T-helper 2 cell treated with Interferon-gamma antibody and Interleukin-4, amounts not matched to agents 5 μg/mL and 100 μg/mL, for 36 hours (primary cell): ENCODE data around the gene PPP1R12A.
"Not testable (repeated sequence)": the region's sequence is repeated elsewhere in the genome, so short reads cannot be mapped to it uniquely, and the experiment has no call there.

ENCODE experiments used
- DNase-seq: peaks from one replicate; pipeline ENCODE4 v3.0.0; 2021; ENCODE audit warnings: low spot score
- H3K27ac Mint-ChIP-seq: one replicate; pipeline ENCODE4 v1.8.0; 2021; ENCODE audit warnings: mild to moderate bottlenecking, mixed read lengths
- H3K27me3 Mint-ChIP-seq: one replicate; pipeline ENCODE4 v1.8.0; 2021; ENCODE audit warnings: low read depth, mixed read lengths
- H3K36me3 Mint-ChIP-seq: one replicate; pipeline ENCODE4 v1.8.0; 2021; ENCODE audit warnings: low read depth, mixed read lengths
- H3K4me1 Mint-ChIP-seq: one replicate; pipeline ENCODE4 v1.8.0; 2021; ENCODE audit warnings: low read depth, mixed read lengths
- H3K4me3 Mint-ChIP-seq: one replicate; pipeline ENCODE4 v1.8.0; 2022; ENCODE audit warnings: mild to moderate bottlenecking, moderate library complexity, mixed read lengths
- H3K9me3 Mint-ChIP-seq: one replicate; pipeline ENCODE4 v1.8.0; 2021; ENCODE audit warnings: mixed read lengths

Gene PPP1R12A

DNA sequence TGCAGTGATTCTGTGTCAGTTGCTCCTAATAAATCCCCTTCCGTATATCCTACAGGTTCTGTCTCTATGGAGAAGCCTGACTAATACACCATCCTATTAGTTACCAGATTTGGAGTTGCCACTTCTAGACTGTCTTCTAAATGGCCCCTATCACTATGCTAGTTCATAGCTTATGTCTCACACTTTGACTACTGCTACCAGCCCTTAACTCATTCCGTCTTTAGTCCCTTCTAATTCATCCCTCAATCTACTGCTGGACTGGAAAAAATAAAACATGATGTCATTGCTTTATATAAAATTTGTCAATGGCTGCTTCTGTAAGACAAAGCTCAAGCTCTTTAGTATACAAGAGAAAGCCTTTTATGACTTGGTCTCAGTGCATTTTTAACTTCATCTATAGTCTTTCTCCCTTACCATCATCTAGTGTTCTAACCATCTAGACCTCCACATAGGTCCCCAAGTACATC lies 99.5 kb downstream of the PPP1R12A start:
- no peak for DNase-seq
- Mint-ChIP-seq H3K27me3 (no peaks in the 10 kb centered on the region), H3K4me3 (no peak overlapping the region), H3K9me3 (peaks cover 21% of the 10 kb centered on the region), H3K4me1 (peaks cover 11% of the 10 kb centered on the region), H3K27ac (no peak overlapping the region), H3K36me3 (peaks cover 44% of the 10 kb centered on the region)

DNA sequence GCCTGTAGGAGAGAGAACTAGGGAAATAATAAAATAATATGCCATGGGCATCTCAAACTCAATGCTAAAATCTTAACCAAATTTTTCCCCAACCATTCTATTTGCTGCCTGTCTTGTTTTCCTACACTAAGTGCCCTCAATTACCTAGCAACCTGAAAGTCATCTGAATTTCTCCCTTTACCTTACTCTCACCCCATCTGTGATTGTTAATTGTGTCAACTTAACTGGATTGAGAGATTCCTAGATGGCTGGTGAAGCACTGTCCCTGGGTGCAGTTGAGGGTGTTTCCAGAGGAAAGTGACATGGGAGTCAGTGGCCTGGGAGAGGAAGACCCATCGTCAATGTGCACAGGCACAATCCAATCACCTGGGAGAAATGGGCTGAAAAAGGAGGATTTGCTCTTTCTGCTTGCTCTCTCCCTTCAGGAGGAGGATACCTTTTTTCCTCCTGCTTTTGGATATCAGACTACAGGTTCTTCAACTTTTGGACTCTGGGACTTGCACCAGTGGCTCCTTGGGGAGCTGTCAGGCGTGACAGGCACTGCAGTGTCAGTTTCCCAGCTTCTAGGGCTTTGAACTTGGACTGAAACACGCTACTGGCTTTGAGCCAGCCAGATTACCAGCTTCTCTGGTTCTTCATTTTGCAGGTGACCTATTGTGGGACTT lies 100.1 kb downstream of the PPP1R12A start:
- H3K36me3 Mint-ChIP-seq, result peaks cover 38% of the 10 kb centered on the region
- peaks cover 11% of the 10 kb centered on the region for H3K4me1 Mint-ChIP-seq
- no peak overlapping the region for H3K27ac Mint-ChIP-seq

DNA sequence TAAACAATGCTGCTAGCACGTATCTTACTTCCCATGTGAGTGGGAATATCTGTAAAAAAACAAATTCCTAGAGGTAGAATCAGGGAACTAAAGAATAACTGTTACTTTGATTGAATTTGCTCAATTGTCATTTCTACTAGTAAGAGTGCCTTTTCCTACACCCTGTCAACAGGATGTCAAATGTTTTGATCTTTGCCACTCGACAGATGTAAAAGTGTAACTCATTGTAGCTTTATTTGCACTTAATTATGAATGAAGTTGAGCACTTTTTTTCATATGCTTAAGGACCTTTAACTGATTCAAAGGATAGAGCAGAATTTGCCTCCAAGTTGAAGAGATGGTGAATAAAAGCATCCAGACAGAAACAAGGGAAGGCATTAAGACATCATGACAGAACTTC lies 104.5 kb downstream of the PPP1R12A start:
- H3K4me1 Mint-ChIP-seq, result peaks cover 12% of the 10 kb centered on the region
- DNase-seq, result no peak
- H3K27ac Mint-ChIP-seq, result no peak overlapping the region

More for the DNA sequence above, 100.1 kb downstream of the PPP1R12A start:
- no peaks in the 10 kb centered on the region for H3K27me3 Mint-ChIP-seq
- no peak overlapping the region for H3K4me3 Mint-ChIP-seq
- peaks cover 15% of the 10 kb centered on the region for H3K9me3 Mint-ChIP-seq
- DNase-seq, result no peak

DNA sequence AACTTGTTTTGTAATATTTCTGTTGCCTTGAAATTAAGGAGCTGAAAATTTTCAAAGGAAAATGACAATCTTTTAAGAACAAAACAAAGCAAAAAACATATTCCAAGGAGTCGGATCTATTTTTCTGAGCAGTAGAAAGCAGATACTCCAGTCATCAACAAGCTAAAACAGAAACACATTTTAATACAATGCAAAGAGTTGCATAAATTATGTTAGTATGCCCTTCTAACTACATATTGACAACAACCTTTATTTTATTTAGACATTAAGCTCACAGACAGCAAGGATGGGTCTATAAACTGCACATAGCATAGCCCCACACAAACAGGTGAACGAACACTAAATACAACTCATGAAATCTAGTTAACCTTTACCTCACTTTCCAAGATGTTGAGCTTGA lies 106.0 kb downstream of the PPP1R12A start:
- H3K36me3 Mint-ChIP-seq, result peaks cover 31% of the 10 kb centered on the region
- H3K9me3 Mint-ChIP-seq, result no peaks in the 10 kb centered on the region
- no peak overlapping the region for H3K4me3 Mint-ChIP-seq
- DNase-seq, result no peak
- no peaks in the 10 kb centered on the region for H3K27me3 Mint-ChIP-seq
- H3K27ac Mint-ChIP-seq, result no peak overlapping the region
- H3K4me1 Mint-ChIP-seq, result peaks cover 13% of the 10 kb centered on the region

More for the DNA sequence above, 104.5 kb downstream of the PPP1R12A start:
- Mint-ChIP-seq H3K4me3 (no peak overlapping the region), H3K36me3 (peaks cover 29% of the 10 kb centered on the region), H3K27me3 (no peaks in the 10 kb centered on the region), H3K9me3 (no peaks in the 10 kb centered on the region)

DNA sequence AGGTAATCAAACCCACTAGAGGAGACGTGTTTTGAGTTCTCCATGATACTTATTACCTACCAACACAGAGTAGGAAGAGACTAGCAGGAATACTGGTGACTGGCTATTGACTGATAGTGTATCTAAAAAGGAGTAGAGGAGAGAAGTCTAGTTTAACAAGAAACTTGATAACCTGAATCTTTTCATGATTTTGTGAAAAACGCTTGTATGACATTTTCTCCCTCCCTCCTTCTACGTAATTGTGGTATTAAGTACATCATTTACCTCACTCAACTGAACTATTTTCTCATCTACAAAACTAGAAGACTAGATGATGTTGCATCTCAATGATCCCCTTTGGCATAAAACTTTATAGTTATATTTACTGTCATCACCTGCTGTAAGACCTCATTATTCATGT lies 107.4 kb downstream of the PPP1R12A start:
- Mint-ChIP-seq H3K36me3 (peaks cover 29% of the 10 kb centered on the region), H3K27ac (no peak overlapping the region), H3K4me1 (peaks cover 11% of the 10 kb centered on the region), H3K27me3 (no peaks in the 10 kb centered on the region), H3K4me3 (no peak overlapping the region), H3K9me3 (no peaks in the 10 kb centered on the region)
- DNase-seq, result no peak

DNA sequence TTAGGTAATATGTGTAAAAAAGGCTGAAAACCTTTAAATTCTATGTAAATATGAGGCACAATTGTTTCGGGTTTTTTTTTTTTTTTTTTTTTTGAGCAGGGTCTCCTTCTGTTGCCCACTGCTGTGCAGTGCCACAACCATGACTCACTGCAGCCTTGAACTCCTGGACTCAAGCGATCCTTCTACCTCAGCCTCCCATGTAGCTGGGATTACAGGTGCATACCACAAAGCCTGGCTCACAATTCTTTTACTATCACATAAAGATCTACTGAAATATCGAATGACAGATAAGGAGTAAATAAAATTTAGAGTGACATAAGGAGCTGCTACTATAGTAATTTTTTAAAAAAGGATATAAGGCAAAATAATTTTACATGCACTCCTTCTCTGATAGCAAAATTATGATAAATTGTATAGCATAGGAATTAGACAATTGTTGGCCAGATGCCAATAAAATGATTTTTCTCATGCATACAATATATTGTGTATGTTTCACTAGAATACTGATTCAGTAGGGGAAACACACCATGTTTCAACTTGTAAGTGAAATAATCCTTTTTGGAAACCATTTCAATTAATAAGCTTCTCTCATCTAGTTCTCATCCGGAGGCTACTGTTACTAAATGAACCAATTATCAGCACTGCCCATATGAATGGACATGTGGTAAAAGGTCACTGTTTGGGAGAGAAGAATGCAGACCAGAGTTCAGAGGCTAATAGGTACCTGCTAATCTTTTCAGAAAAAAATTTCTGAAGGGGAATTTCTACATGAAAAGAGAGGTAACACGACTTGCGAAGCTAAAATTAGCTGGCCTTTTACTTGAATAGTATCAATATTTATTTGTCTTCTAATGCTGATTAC lies 108.4 kb downstream of the PPP1R12A start:
- peaks cover 11% of the 10 kb centered on the region for H3K4me1 Mint-ChIP-seq
- H3K9me3 Mint-ChIP-seq, result no peaks in the 10 kb centered on the region
- H3K36me3 Mint-ChIP-seq, result peaks cover 29% of the 10 kb centered on the region
- no peak overlapping the region for H3K27ac Mint-ChIP-seq
- no peak overlapping the region for H3K4me3 Mint-ChIP-seq
- DNase-seq, result no peak
- no peaks in the 10 kb centered on the region for H3K27me3 Mint-ChIP-seq

DNA sequence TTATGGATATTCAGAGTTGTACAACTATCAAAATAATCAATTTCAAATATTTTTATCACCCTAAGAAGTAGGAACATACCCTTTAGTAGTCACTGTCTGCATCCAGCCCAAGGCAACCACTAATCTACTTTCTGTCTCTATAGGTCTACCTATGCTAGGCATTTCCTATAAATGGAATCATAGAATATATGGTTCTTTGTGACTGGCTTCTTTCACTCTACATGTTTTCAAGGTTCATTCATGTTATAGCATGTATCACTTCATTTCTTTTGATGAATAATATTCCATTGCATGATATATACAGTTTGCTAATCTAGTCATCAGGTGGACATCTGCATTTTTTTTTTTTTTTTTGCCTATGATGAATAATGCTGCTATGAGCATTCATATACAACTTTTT lies 112.4 kb downstream of the PPP1R12A start:
- no peak for DNase-seq
- Mint-ChIP-seq H3K36me3 (peaks cover 31% of the 10 kb centered on the region), H3K27ac (no peak overlapping the region), H3K4me3 (no peak overlapping the region), H3K4me1 (peaks cover 7% of the 10 kb centered on the region), H3K9me3 (no peaks in the 10 kb centered on the region), H3K27me3 (no peaks in the 10 kb centered on the region)

DNA sequence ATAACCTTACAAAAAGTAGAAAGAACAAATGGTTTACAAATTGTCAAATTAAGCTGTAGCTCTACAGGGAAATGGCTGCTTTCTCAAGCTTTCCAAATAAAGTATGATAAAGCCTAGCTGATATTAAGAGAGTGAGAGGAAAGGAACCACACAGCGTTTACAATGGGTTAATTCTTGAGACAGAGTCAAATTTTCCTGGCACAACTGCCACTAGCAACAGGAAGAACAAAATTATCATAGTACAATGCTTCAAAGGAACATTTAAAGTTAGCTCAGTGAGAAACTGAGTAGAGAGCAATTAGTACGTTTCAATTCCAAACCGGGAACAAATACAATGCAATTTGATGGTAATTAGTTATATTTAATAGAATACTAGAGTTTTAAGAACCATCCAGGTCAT lies 116.0 kb downstream of the PPP1R12A start:
- no peak for DNase-seq
- Mint-ChIP-seq H3K36me3 (peaks cover 41% of the 10 kb centered on the region), H3K4me1 (peaks cover 6% of the 10 kb centered on the region), H3K27ac (no peak overlapping the region), H3K4me3 (no peak overlapping the region), H3K27me3 (no peaks in the 10 kb centered on the region), H3K9me3 (no peaks in the 10 kb centered on the region)

DNA sequence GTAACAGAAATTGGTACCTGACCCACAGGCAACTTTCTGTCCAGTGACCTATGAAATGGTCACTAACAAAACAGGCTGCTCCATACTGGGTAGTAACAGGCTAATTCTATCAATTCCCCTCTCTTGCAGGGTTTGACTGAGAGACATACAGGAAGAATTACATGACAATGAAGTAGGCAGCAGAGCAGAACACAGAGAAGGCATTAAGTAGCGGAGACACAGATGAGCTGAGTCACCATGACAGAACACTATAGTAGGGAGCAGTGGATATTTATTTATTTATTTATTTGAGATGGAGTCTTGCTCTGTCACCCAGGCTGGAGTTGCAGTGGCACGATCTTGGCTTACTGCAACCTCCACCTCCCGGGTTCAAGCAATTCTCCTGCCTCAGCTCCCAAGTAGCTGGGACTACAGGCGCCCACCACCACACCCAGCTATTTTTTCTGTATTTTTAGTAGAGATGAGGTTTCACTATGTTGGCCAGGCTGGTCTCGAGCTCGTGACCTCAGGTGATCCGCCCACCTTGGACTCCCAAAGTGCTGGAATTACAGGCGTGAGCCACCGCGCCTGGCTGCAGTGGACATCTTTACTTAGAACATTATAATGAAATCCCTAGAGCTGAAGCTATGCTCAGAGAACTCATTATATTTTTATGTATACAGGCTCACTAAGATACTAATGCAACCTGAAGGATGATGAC lies 150.4 kb downstream of the PPP1R12A start:
- H3K4me3 Mint-ChIP-seq, H3K27me3 Mint-ChIP-seq, H3K27ac Mint-ChIP-seq, DNase-seq, H3K9me3 Mint-ChIP-seq, H3K4me1 Mint-ChIP-seq: not testable (repeated sequence)
- peaks cover 34% of the 10 kb centered on the region for H3K36me3 Mint-ChIP-seq

DNA sequence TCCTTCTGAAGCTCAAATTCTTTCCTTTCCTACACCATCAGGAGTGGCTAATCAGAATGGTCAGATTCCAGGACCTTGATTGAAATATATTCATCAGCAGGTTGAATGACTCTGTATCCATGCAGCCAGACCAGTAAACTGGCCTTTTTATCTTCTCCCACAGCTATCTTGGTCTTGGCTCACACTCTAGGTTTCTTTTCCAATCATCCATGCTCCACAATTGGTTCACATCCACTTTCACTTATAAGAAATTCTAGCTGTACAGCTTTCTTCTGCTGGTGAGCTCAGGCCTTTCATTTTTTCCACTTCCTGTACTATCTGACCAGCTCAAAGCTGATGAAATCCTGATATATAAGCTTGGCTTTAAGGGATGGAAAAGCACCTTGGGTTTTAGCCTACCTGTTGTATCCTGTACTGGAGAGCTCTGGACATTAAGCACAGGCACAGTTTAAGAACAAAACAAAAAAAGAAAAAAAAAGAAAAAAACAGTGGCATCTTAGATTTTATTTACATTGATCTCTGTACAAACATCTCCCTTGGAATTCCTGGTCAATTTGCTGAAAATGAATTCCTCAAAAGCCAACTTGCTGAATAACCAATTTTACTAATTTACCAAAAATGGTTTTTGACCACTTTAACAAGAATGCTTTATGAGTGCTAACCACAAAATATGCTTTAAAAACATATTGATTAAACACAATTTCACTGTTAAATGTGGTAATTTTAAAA lies 152.6 kb downstream of the PPP1R12A start:
- Mint-ChIP-seq H3K9me3 (no peaks in the 10 kb centered on the region), H3K4me3 (no peak overlapping the region), H3K27ac (no peak overlapping the region), H3K27me3 (no peaks in the 10 kb centered on the region), H3K36me3 (peaks cover 26% of the 10 kb centered on the region), H3K4me1 (no peaks in the 10 kb centered on the region)
- no peak for DNase-seq

DNA sequence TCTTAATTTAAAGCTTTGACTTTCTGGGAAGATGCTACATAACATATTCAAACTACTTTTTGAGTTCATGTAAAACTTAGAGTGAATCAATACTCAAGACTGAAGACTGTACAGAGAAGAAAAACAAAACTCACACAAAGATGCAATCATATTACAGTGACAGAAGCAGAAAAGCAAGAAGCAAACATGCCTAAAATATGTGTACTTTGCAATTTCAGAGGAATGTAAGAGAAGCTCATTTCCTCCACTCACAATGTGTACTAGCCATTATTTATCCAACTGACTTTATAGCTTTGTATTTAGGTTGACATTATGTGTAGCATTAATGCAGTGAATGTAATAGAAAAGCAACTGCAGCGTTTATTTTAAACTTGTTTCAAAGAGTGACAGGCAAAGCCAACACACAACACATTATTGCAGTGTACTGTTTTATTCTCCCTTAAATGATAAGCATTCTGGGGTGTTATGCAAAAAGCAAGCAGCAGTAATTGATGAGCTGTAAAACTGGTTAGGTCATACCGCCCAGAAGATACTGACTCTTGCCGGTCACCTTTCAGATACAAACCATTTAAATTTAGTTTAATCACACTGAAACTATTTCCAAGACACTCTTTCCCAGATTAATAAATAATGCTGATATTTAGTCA lies 156.0 kb downstream of the PPP1R12A start:
- Mint-ChIP-seq H3K36me3 (peaks cover 28% of the 10 kb centered on the region), H3K4me3 (no peak overlapping the region), H3K4me1 (no peaks in the 10 kb centered on the region), H3K9me3 (no peaks in the 10 kb centered on the region), H3K27me3 (no peaks in the 10 kb centered on the region), H3K27ac (no peak overlapping the region)
- DNase-seq, result no peak

DNA sequence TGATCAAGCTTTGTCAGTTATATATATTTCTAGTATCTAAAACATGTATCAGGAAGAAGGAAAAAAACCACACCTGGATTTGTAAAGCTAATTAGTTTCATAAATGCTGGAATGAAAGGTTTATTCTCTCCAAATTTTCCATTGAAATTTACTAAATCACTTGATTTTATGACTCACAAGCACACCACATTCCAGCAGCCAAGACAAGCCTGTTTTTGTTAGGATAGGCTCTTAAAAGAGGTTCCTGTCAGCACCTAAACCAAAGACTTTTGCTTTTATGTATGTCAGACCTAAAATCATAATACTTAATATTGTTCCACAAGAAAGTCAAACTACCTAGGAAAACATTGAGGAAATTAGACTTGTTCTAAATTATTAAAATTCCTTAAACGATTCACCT lies 158.8 kb downstream of the PPP1R12A start:
- H3K27me3 Mint-ChIP-seq, result no peaks in the 10 kb centered on the region
- H3K27ac Mint-ChIP-seq, result no peak overlapping the region
- peaks cover 20% of the 10 kb centered on the region for H3K36me3 Mint-ChIP-seq
- no peaks in the 10 kb centered on the region for H3K4me1 Mint-ChIP-seq
- DNase-seq, result no peak
- no peak overlapping the region for H3K4me3 Mint-ChIP-seq
- no peaks in the 10 kb centered on the region for H3K9me3 Mint-ChIP-seq

DNA sequence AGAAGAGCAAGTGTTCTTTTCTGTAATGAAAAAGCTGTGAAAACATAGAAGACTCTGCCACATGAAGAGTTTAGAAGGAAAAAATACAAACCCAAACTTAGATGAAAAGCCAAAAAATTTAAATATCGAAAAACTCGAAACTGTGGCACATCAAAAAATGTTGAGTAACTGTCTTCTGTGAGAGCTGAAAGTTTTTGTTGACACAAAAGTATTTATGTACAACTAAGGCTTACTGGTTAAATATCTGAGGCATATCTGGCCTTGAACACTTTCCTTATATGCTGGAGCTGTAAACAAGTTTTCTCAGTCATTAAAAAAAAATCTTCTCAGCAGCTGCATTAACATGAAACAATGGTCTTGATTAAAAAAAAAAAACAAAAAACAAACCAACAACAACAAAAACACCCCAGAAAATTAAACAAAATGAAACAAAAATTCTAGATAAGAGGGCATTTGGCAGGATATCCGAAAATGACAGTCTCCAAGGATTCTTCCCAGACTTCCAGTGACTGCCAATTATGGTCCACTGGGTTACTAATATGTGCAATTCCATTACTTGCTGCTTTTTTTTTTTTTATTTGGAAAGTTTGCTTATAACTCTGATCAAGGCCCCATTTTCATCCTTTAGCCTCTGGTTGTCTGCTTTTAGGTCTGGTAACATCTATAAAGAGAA lies 159.4 kb downstream of the PPP1R12A start:
- no peak overlapping the region for H3K4me3 Mint-ChIP-seq
- H3K9me3 Mint-ChIP-seq, result no peaks in the 10 kb centered on the region
- no peak for DNase-seq
- H3K36me3 Mint-ChIP-seq, result peaks cover 20% of the 10 kb centered on the region
- no peak overlapping the region for H3K27ac Mint-ChIP-seq
- H3K27me3 Mint-ChIP-seq, result no peaks in the 10 kb centered on the region
- no peaks in the 10 kb centered on the region for H3K4me1 Mint-ChIP-seq
